ENCODE data around the gene THSD7B.

The THSD7B gene

GRCh38 chr2:137161250-137161649 is 395.9 kb downstream of the THSD7B start:
- no peak for DNase-seq

- DNase-seq: no peak
These were observed 400.6 kb downstream of the THSD7B start for GRCh38 chr2:137165968-137166367.

- no peak for DNase-seq
These were observed 402.3 kb downstream of the THSD7B start for GRCh38 chr2:137167651-137168050.

- DNase-seq: no peak
These were observed 403.2 kb downstream of the THSD7B start for GRCh38 chr2:137168552-137168951.

GRCh38 chr2:137172162-137172561 is 406.8 kb downstream of the THSD7B start:
- DNase-seq: no peak

GRCh38 chr2:137173463-137173862 is 408.1 kb downstream of the THSD7B start:
- no peak for DNase-seq

GRCh38 chr2:137175246-137175645 is 409.9 kb downstream of the THSD7B start:
- no peak for DNase-seq

- DNase-seq: no peak
These were observed 413.6 kb downstream of the THSD7B start for GRCh38 chr2:137178951-137179377.

- no peak for DNase-seq
These were observed 414.2 kb downstream of the THSD7B start for GRCh38 chr2:137179542-137179941.

GRCh38 chr2:137180012-137180411 is 414.7 kb downstream of the THSD7B start:
- no peak for DNase-seq

- DNase-seq: no peak
These were observed 416.0 kb downstream of the THSD7B start for GRCh38 chr2:137181370-137181769.

- DNase-seq: no peak
These were observed 416.7 kb downstream of the THSD7B start for GRCh38 chr2:137182071-137182470.

GRCh38 chr2:137183206-137183898 is 418.0 kb downstream of the THSD7B start:
- no peak for DNase-seq

GRCh38 chr2:137185378-137186078 is 420.2 kb downstream of the THSD7B start:
- DNase-seq: no peak

- DNase-seq: no peak
These were observed 421.9 kb downstream of the THSD7B start for GRCh38 chr2:137187216-137187615.

- DNase-seq: no peak
These were observed 425.3 kb downstream of the THSD7B start for GRCh38 chr2:137190411-137191195.

- no peak for DNase-seq
These were observed 427.3 kb downstream of the THSD7B start for GRCh38 chr2:137192366-137193310.

GRCh38 chr2:137193401-137193800 is 428.1 kb downstream of the THSD7B start:
- DNase-seq: no peak

- no peak for DNase-seq
These were observed 428.8 kb downstream of the THSD7B start for GRCh38 chr2:137194111-137194510.

GRCh38 chr2:137199751-137200150 is 434.4 kb downstream of the THSD7B start:
- no peak for DNase-seq

GRCh38 chr2:137202318-137202717 is 437.0 kb downstream of the THSD7B start:
- no peak for DNase-seq

- DNase-seq: no peak
These were observed 440.0 kb downstream of the THSD7B start for GRCh38 chr2:137205324-137205723.

All from C1 segment of cervical spinal cord (tissue), 14 donors.